ENCODE results near the gene EDEM1. TPM values are rescaled to one million over a fixed set of nuclear protein-coding genes. Genes with fewer than 3 reads are reported as not detected.

EDEM1 gene
- total RNA-seq, 1 donor from 2014 or later, result 30.9 TPM

Other genes with a start within 250 kb of the EDEM1 start
- gene BHLHE40, start 208.3 kb upstream of the EDEM1 start, total RNA-seq, result 56.5 TPM
- 52.3 TPM for gene ARL8B, start 65.4 kb upstream of the EDEM1 start, total RNA-seq

Data from mucosa of gallbladder (tissue), 1 donor.